Activated CD8-positive, alpha-beta memory T cell treated with anti-CD3 and anti-CD28 coated beads, Interleukin-2, amount 10 ng/mL, durations not matched to agents 7 days and 5 days (primary cell): Measurements from ENCODE around the gene RNF168. TPM values are rescaled to one million over a fixed set of nuclear protein-coding genes. Genes with fewer than 3 reads are reported as not detected.
"Not testable (repeated sequence)": the region's sequence is repeated elsewhere in the genome, so short reads cannot be mapped to it uniquely, and the experiment has no call there.

Experiments
- ATAC-seq: fragments of 150-1000 bp; cut with Tn5 transposase; one replicate; pipeline ENCODE4 v1.10.0; 2021; ENCODE audit warnings: moderate library complexity
- CTCF ChIA-PET: fragments of 350-600 bp; sonication (Branson Sonifier 250); formaldehyde crosslinking; loops from one replicate; lab custom pipeline; 2021; ENCODE audit warnings: antibody characterized with exemption; lab: Charles Lee
- DNase-seq: peaks from one replicate; pipeline ENCODE4 v3.0.0-alpha.2; 2020
- H3K27ac Mint-ChIP-seq: one replicate; pipeline ENCODE4 v1.8.0; 2021; ENCODE audit warnings: mild to moderate bottlenecking, mixed read lengths
- H3K27me3 Mint-ChIP-seq: one replicate; pipeline ENCODE4 v1.8.0; 2021; ENCODE audit warnings: mixed read lengths
- H3K36me3 Mint-ChIP-seq: one replicate; pipeline ENCODE4 v1.8.0; 2021; ENCODE audit warnings: mild to moderate bottlenecking, mixed read lengths
- H3K4me1 Mint-ChIP-seq: one replicate; pipeline ENCODE4 v1.8.0; 2021; ENCODE audit warnings: mixed read lengths
- H3K4me3 Mint-ChIP-seq: one replicate; pipeline ENCODE4 v1.8.0; 2021; ENCODE audit warnings: mild to moderate bottlenecking, moderate library complexity, mixed read lengths
- H3K9me3 Mint-ChIP-seq: one replicate; pipeline ENCODE4 v1.8.0; 2022; ENCODE audit warnings: low read depth, mixed read lengths
- total RNA-seq, 2 experiments: library from RNA; stranded (reverse); gene quantifications; one replicate each; pipeline ENCODE4 v1.2.3, GENCODE V29; 2021

RNF168 gene
- total RNA-seq, 2 experiments from 2014 or later, result 29.6 to 39.4 TPM

DNA sequence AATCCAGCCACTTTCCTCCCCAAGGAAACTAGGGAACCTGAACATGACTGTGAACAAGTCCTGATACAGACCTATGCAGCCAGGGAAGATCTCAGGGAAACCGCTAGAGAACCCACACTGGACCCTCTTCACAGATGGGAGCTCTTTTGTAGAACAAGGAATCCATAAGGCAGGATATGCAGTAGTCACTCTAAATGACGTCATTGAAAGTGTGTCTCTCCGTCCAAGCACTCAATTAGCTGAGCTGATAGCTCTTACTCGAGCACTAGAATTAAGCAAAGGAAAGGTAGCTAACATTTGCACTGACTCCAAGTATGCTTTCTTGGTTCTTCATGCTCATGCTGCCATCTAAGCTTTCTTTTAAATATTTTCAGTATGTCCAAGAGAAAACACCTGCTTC is 21.6 kb upstream of the RNF168 start:
- peaks cover 10% of the 10 kb centered on the region for H3K36me3 Mint-ChIP-seq
- ATAC-seq (no peak), DNase-seq (no peak)
- peaks cover 13% of the 10 kb centered on the region for H3K9me3 Mint-ChIP-seq
- H3K4me3 Mint-ChIP-seq, result no peak overlapping the region
- peaks cover 14% of the 10 kb centered on the region for H3K4me1 Mint-ChIP-seq
- no peak overlapping the region for H3K27ac Mint-ChIP-seq
- CTCF ChIA-PET, result interaction anchor here (1.4 to 2.3 kb wide), 2 partner anchors 9 to 15 kb away, joined by 3 to 9 read pairs; no protein-coding TSS in a partner anchor
- H3K27me3 Mint-ChIP-seq, result peaks cover 2% of the 10 kb centered on the region

- CTCF ChIA-PET, result interaction anchor here (0.7 to 3.0 kb wide), 9 partner anchors 8 to 328 kb away, joined by 3 to 19 read pairs (median 4); partner anchors contain the start of gene UBXN7
- peaks cover 14% of the 10 kb centered on the region for H3K4me1 Mint-ChIP-seq
- peaks cover 11% of the 10 kb centered on the region for H3K36me3 Mint-ChIP-seq
- peaks cover 20% of the 10 kb centered on the region for H3K9me3 Mint-ChIP-seq
- H3K27ac Mint-ChIP-seq, result no peak overlapping the region
- ATAC-seq (no peak), DNase-seq (no peak)
- H3K4me3 Mint-ChIP-seq, result no peak overlapping the region
- peaks cover 2% of the 10 kb centered on the region for H3K27me3 Mint-ChIP-seq
Observed at GRCh38 chr3:196524527-196524926, 21.0 kb upstream of the RNF168 start.

DNA sequence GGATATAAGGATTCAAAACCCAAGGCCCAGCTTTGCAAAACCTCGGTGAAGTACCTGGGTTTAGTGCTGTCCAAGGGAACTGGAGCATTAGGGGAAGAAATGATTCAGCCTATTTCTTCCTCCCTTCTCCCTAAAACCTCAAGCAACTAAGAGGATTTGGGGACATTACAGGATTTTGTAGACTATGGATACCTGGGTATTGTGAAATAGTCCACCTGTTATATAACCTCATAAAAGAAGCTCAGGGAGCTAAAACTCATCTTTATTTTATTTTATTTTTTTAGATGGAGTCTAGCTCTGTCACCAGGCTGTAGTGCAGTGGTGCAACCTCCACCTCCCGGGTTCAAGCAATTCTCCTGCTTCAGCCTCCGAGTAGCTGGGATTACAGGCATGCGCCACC is 20.3 kb upstream of the RNF168 start:
- H3K36me3 Mint-ChIP-seq, result peaks cover 11% of the 10 kb centered on the region
- ATAC-seq, result no peak
- CTCF ChIA-PET, result interaction anchor here (0.7 to 3.2 kb wide), 11 partner anchors 14 to 328 kb away, joined by 3 to 21 read pairs (median 4); partner anchors contain the start of genes FBXO45, RNF168, UBXN7 and WDR53
- H3K27ac Mint-ChIP-seq, result no peak overlapping the region
- no peak overlapping the region for H3K4me3 Mint-ChIP-seq
- DNase-seq, result no peak
- H3K9me3 Mint-ChIP-seq, result peaks cover 25% of the 10 kb centered on the region
- H3K4me1 Mint-ChIP-seq, result peaks cover 10% of the 10 kb centered on the region
- peaks cover 2% of the 10 kb centered on the region for H3K27me3 Mint-ChIP-seq

- not testable (repeated sequence) for H3K4me3 Mint-ChIP-seq, H3K4me1 Mint-ChIP-seq, H3K27ac Mint-ChIP-seq, H3K27me3 Mint-ChIP-seq, DNase-seq, ATAC-seq
- H3K9me3 Mint-ChIP-seq, result peaks cover 27% of the 10 kb centered on the region
- CTCF ChIA-PET, result interaction anchor here (1.7 to 3.2 kb wide), 4 partner anchors 9 to 268 kb away, joined by 4 to 21 read pairs (median 12); partner anchors contain the start of gene RNF168
- peaks cover 12% of the 10 kb centered on the region for H3K36me3 Mint-ChIP-seq
Observed at GRCh38 chr3:196521291-196521690, 17.7 kb upstream of the RNF168 start.

DNA sequence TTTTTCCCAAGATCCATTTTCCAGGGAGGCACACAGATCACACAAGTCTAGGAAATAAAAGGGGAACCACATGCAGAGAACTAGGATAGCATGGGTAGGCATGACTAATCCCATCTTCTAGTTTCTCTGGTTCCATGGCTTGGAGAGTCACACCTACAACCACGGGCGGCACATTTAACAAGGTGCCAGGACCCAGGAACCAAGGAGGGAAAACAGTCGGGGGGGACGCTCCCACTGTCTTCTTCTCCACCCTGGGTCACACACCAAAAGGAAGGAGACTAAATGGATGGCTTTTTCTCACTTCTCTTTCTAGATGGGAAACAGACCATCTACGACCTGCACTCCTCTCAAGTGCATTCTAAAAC is 16.1 kb upstream of the RNF168 start:
- DNase-seq (no peak), ATAC-seq (no peak)
- Mint-ChIP-seq H3K9me3 (peaks cover 30% of the 10 kb centered on the region), H3K4me3 (no peak overlapping the region), H3K36me3 (peaks cover 11% of the 10 kb centered on the region), H3K27me3 (peaks cover 2% of the 10 kb centered on the region), H3K4me1 (no peaks in the 10 kb centered on the region), H3K27ac (no peak overlapping the region)
- CTCF ChIA-PET, result interaction anchor here (0.6 to 1.9 kb wide), 5 partner anchors 7 to 483 kb away, joined by 3 to 6 read pairs (median 4); no protein-coding TSS in a partner anchor

DNA sequence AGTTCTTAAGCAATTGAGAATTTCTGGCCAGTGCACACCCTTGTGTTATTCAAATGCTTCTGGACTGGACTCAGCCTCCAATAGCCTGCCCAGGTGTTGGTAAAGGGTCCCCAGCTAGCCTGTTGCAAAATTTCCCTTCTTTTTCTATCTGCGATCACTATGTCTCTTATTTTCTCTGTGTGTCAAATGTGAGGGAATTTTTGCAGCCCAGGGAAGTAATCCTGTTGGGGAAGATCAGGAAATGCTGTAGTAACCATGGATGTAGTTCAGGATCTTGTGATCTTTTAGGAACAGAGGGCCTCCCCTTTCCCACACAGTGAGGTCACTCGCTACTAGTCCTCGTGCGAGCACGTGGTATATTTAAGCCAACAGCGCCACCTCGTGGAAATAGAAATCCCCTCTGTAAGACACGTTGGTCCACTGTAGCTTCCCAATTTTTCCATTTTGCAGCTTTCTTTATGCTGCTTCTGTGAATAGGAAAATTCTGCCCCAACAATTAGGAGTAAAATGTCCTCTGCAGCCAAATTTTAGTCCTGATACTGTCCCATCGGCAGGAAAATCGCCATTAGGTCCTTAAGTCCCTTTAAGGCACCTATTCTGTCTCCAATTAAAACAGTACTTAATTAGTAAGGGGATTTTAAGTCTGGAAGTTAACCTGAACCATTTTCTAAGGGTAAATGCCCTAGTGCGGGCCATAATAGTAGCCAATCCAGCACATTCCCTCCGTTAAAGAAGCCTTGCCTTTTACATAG is 15.6 kb upstream of the RNF168 start:
- Mint-ChIP-seq H3K27ac (no peak overlapping the region), H3K36me3 (peaks cover 11% of the 10 kb centered on the region), H3K4me3 (no peak overlapping the region), H3K9me3 (peaks cover 30% of the 10 kb centered on the region), H3K27me3 (peaks cover 2% of the 10 kb centered on the region), H3K4me1 (no peaks in the 10 kb centered on the region)
- CTCF ChIA-PET, result interaction anchor here (0.6 to 1.9 kb wide), 8 partner anchors 8 to 667 kb away, joined by 3 to 6 read pairs (median 4); partner anchors contain the start of gene DYNLT2B
- ATAC-seq, result peak; percentile 71
- peak; percentile 71 for DNase-seq

- Mint-ChIP-seq H3K4me3 (no peak overlapping the region), H3K27me3 (peaks cover 4% of the 10 kb centered on the region), H3K27ac (no peak overlapping the region), H3K4me1 (no peaks in the 10 kb centered on the region), H3K36me3 (peaks cover 11% of the 10 kb centered on the region), H3K9me3 (peaks cover 34% of the 10 kb centered on the region)
- CTCF ChIA-PET, result interaction anchor here (1.9 to 2.5 kb wide), 2 partner anchors 11 to 264 kb away, joined by 6 to 7 read pairs; no protein-coding TSS in a partner anchor
- no peak for DNase-seq
- no peak for ATAC-seq
Observed at GRCh38 chr3:196517919-196518318, 14.4 kb upstream of the RNF168 start.

DNA sequence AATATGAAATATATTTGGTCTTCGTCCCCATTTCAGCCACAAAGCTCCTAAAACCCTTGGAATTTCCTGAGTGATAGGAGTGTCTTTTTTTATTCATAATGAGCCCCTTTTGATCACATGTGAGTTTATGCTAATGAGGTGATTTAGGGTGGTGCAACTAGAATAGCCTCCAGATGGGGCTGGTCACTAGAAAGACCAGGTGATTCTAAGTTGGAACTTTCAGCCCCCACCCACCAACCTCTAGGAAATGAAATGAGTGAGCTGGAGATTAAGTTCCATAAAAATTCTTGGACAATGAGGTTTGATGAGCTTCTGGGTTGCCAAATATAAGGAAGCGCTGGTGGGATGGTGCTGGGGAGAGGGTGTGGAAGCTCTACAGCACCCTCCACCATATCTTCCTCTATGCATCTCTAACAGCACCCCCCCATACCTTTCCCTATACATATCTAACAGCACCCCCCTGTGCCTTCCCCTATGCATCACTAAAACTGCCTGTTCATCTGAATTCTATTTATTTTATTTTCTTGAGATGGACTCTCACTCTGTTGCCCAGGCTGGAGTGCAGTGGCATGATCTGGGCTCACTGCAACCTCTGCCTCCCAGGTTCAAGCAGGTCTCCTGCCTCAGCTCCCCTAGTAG is 13.7 kb upstream of the RNF168 start:
- CTCF ChIA-PET, result interaction anchor here (0.7 to 2.5 kb wide), 3 partner anchors 8 to 147 kb away, joined by 3 to 7 read pairs (median 3); no protein-coding TSS in a partner anchor
- H3K9me3 Mint-ChIP-seq, result peaks cover 31% of the 10 kb centered on the region
- H3K27me3 Mint-ChIP-seq, result peaks cover 4% of the 10 kb centered on the region
- H3K27ac Mint-ChIP-seq, result no peak overlapping the region
- no peak for ATAC-seq
- peaks cover 11% of the 10 kb centered on the region for H3K36me3 Mint-ChIP-seq
- H3K4me1 Mint-ChIP-seq, result peaks cover 3% of the 10 kb centered on the region
- DNase-seq, result no peak
- no peak overlapping the region for H3K4me3 Mint-ChIP-seq

DNA sequence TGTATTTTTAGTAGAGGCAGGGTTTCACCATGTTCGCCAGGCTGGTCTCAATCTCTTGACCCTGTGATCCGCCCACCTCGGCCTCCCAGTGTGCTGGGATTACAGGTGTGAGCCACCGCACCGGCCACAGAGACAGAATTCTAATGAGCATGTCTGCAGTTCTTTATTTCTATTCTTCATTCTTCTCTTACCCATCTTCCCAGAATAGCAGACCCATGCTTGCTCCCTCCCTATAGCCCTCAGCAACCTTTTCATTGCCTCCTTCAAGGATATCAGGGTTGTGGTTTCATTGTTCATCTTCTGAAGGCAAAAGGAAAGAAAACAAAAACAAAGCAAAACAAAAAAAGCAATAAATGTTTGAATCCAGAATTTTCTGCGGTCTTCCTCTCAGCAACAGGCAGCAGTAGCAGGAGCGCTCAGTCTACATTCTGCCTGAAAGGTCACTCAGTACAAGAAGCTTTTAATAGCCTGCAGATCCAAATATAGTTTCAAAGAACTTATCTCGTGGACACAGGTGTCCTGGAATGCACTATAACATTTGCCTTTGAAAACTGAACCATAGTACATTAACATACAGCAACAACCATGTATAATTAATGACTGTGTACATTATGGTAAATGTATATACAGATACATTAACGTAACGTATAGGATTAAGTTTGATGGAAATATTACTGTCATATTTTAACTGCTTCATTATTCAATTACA is 11.5 kb upstream of the RNF168 start, which contains the start of gene SMCO1:
SMCO1 (minus strand) TSS at position 434 of the 709 bp plus-strand sequence; CDS start at position 297, 137 bp downstream.
- H3K4me3 Mint-ChIP-seq, result no peak within 1 kb of the TSS
- ATAC-seq, result no peak
- H3K27me3 Mint-ChIP-seq, result peaks cover 12% of the 10 kb centered on the region
- no peak for DNase-seq
- H3K36me3 Mint-ChIP-seq, result peaks cover 2% of the 10 kb centered on the region
- CTCF ChIA-PET, result no interaction called here
- peaks cover 19% of the 10 kb centered on the region for H3K9me3 Mint-ChIP-seq
- H3K27ac Mint-ChIP-seq, result no peak within 1 kb of the TSS
- peaks cover 8% of the 10 kb centered on the region for H3K4me1 Mint-ChIP-seq

DNA sequence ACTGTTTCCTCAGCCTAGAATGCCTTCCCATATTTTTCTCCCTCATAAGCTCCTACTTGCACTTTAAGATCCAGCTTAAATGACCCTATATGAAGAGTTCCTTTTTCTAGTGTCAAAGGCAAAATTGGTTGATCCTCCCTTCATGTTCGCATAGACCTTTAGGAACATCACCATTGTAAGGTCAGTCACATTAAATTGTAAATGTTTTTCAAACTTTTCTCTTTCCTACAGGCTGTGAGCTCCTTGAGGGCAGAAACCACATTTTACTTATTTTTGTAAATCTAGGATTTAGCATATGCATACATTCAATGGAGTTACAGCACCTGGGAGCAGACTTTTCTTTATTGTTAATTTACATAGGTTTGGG is 10.8 kb upstream of the RNF168 start:
- peaks cover 12% of the 10 kb centered on the region for H3K9me3 Mint-ChIP-seq
- H3K27me3 Mint-ChIP-seq, result peaks cover 12% of the 10 kb centered on the region
- CTCF ChIA-PET, result interaction anchor here (0.9 kb wide), 1 partner anchor 12 kb away, joined by 3 read pairs; no protein-coding TSS in a partner anchor
- H3K4me3 Mint-ChIP-seq, result no peak overlapping the region
- DNase-seq, result no peak
- ATAC-seq, result no peak
- no peak overlapping the region for H3K27ac Mint-ChIP-seq
- H3K4me1 Mint-ChIP-seq, result peaks cover 8% of the 10 kb centered on the region
- H3K36me3 Mint-ChIP-seq, result peaks cover 1% of the 10 kb centered on the region

DNA sequence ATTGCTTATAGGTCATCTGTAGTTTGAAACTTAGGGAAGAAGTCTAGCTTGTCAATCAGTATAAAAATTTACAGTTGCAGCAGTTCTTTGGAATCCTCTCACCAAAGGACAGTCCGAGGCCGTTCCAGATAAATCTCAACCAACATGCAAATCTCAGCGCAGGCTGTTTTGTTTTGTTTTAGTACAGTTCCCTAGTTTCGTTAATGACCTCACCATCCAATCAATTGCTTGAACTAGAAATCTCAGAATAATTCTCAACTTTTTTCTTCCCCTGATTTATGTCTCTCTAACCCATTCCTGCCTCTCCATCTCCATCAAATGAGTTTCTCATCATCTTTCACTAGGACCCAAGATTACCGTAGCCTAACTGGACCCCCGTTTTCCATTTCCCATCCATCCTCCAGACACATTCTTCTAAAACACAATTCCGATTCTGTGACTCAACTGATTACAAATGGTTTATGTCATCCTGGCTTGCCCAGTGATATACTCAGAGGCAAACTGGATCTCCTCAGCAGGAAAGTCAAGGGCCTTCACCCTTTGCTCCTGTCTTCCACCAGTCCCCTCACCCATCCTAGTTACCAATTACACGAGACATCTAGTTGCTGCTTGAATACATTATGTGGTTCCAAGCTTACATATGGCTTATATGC is 10.3 kb upstream of the RNF168 start:
- peaks cover 8% of the 10 kb centered on the region for H3K4me1 Mint-ChIP-seq
- peaks cover 1% of the 10 kb centered on the region for H3K36me3 Mint-ChIP-seq

GRCh38 chr3:196511646-196512425 is 8.3 kb upstream of the RNF168 start:
- H3K9me3 Mint-ChIP-seq, result peaks cover 10% of the 10 kb centered on the region
- ATAC-seq, H3K4me1 Mint-ChIP-seq, DNase-seq, H3K27ac Mint-ChIP-seq, H3K4me3 Mint-ChIP-seq, H3K36me3 Mint-ChIP-seq: not testable (repeated sequence)
- peaks cover 18% of the 10 kb centered on the region for H3K27me3 Mint-ChIP-seq
- CTCF ChIA-PET, result interaction anchor here (1.1 to 1.8 kb wide), 3 partner anchors 10 to 259 kb away, joined by 4 to 13 read pairs (median 4); no protein-coding TSS in a partner anchor

More for the DNA sequence above, 10.3 kb upstream of the RNF168 start:
- Mint-ChIP-seq H3K27me3 (peaks cover 12% of the 10 kb centered on the region), H3K4me3 (no peak overlapping the region), H3K27ac (no peak overlapping the region), H3K9me3 (peaks cover 9% of the 10 kb centered on the region)
- CTCF ChIA-PET, result interaction anchor here (0.9 to 1.8 kb wide), 2 partner anchors 8 to 11 kb away, joined by 3 to 13 read pairs; no protein-coding TSS in a partner anchor
- no peak for ATAC-seq
- DNase-seq, result no peak
